SH-SY5Y (cell line): ENCODE results near the gene CUBN.

Source experiments
- GATA2 ChIP-seq: IDR thresholded peaks from 2 replicates; pipeline ENCODE4 v1.6.1; 2011; ENCODE audit warnings: mild to moderate bottlenecking, low read depth, low read length
- GATA3 ChIP-seq: IDR thresholded peaks from 2 replicates; pipeline ENCODE4 v1.6.1; 2011; ENCODE audit warnings: low read depth, mild to moderate bottlenecking, low read length, moderate library complexity

DNA sequence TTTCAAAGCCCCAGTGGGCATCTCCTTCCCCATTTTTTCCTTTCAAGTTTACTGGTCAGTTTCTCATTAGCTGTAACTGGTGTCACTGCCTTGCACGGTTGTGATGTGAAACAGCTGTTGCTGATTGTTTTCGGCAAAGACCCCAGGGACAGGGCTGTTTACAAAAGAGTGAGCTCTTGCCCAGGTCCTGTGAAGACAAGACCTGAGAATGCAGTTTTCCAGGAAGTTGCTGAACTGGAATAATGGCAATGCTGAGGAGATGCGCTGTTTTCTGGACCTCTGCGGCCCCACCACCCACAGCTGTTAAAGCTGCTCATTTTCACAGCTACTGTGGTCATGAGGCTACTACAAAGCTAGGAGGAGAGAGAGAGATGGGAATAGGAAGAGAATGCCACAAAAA, 195.8 kb downstream of the CUBN start:
- no peak for TF ChIP-seq GATA2
- no peak for TF ChIP-seq GATA3
